ENCODE results near the gene UBE3B. TPM values are rescaled to one million over a fixed set of nuclear protein-coding genes. Genes with fewer than 3 reads are reported as not detected.

Gene UBE3B
- total and polyA plus RNA-seq, 4 experiments from 2014 or later, result 24.0 to 58.1 (median 40.1) TPM

DNA sequence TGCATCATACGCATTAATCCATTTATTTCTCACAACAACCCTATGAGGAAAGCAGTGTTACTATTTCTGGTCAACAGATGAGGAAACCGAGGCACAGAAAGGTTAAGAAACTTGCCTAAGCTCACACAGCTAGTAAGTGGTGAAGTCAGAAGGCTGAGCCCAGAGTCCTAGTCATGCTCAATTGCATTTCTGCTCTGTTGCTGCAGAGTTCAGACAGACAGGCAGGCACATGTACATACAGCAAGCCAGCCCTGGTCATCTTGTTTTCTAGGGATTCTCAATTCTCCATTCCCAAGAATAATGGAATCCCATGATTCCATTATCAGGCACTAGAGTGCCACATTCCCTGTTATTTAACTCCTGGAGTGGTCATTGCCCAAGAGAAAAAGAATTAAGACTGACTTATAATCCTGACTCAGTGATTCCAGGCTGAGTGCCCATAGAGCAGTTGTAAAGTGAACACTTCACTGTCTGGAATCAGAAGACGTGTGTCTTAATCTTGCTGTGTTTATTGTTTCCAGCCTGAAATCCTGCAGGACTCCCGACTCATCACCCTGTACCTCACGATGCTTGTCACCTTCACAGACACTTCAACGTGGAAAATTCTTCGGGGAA is 10.7 kb downstream of the UBE3B start:
- no peak overlapping the region for H3K27ac Mint-ChIP-seq
- DNase-seq, result no peak
- no peaks in the 10 kb centered on the region for H3K4me1 Mint-ChIP-seq
- H3K4me3 Mint-ChIP-seq, result no peak overlapping the region
- no peaks in the 10 kb centered on the region for H3K9me3 Mint-ChIP-seq
- POLR2A ChIA-PET (ENCODE audit: partially characterized antibody), result no interaction called here
- Histone ChIP-seq H3K4me3 (ENCODE audit: low read length in 2 of 2) (no peak overlapping the region), H3K36me3 (ENCODE audit: insufficient read depth, low read length) (peaks cover 90% of the 10 kb centered on the region), H3K4me1 (ENCODE audit: insufficient read depth, low read length) (no peaks in the 10 kb centered on the region), H3K27me3 (ENCODE audit: insufficient read depth, low read length) (no peaks in the 10 kb centered on the region), H3K9me3 (ENCODE audit: control insufficient read depth in 1 of 2, low read length in 2 of 2) (no peaks in the 10 kb centered on the region), H3K27ac (ENCODE audit: low read depth, low read length) (no peak overlapping the region)
- intact Hi-C loops (cut with micrococcal nuclease), result no loop called here
- H3K36me3 Mint-ChIP-seq, result peaks cover 54 to 85% of the 10 kb centered on the region in 2 donors
- H3K27me3 Mint-ChIP-seq, result no peaks in the 10 kb centered on the region
- CTCF ChIA-PET (ENCODE audit: partially characterized antibody), result no interaction called here

DNA sequence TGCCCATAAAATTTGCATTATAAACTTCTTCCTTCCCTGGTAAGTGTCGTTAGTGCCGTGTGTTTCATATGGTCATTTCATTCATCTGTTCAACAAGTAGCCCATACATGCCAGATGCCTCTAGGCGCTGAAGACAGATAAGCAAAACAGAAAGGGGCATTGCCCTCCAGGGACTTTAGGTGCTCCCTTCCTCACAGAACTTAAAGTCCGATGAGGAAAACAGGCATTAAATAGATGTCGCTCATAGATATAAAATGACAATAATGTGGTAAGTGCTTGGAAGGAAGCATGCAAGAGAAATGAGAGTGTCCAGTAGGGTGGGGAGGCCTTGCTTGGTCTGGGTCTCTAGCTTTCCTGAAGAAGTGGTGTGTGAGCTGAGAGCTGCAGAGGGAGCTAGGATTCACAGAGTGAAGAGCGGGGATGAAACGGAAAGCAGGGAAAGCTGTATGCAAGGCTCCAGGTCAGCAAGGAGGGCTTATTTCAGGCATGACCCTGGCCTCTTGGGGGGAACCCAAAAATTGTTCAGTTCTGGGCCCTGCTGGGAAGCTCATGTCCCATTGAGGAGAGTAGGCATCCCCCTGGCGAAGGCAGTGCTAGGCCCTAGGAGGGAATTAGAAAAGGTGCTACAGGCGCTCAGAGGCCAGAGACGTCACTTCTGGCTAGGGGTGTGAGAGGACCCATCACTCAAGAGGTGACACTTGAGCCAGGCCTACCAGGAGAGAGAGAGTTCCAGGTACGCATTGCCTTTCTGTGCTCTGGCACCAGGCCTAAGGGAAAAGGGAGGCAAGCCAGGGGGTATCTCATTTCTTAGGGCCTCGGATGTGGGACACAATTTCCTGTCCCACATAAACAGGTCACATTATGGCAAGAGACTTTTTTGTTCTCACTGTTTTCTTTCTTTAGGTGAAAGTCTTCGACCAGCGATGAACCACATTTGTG is 11.9 kb downstream of the UBE3B start:
- Mint-ChIP-seq H3K27ac (no peak overlapping the region), H3K36me3 (peaks cover 56 to 84% of the 10 kb centered on the region in 2 donors), H3K4me1 (no peaks in the 10 kb centered on the region), H3K27me3 (no peaks in the 10 kb centered on the region), H3K9me3 (no peaks in the 10 kb centered on the region), H3K4me3 (no peak overlapping the region)
- Histone ChIP-seq H3K9me3 (ENCODE audit: control insufficient read depth in 1 of 2, low read length in 2 of 2) (no peaks in the 10 kb centered on the region), H3K36me3 (ENCODE audit: insufficient read depth, low read length) (peaks cover 83% of the 10 kb centered on the region), H3K4me3 (ENCODE audit: low read length in 2 of 2) (no peak overlapping the region), H3K27ac (ENCODE audit: low read depth, low read length) (no peak overlapping the region), H3K27me3 (ENCODE audit: insufficient read depth, low read length) (no peaks in the 10 kb centered on the region), H3K4me1 (ENCODE audit: insufficient read depth, low read length) (no peaks in the 10 kb centered on the region)
- no peak for DNase-seq
- intact Hi-C loops (cut with micrococcal nuclease), result no loop called here
- ChIA-PET CTCF (ENCODE audit: partially characterized antibody) (interaction anchor here (1.0 to 1.8 kb wide), 2 partner anchors 9 to 56 kb away, joined by 3 to 5 read pairs; no protein-coding TSS in a partner anchor), POLR2A (ENCODE audit: partially characterized antibody) (no interaction called here)

DNA sequence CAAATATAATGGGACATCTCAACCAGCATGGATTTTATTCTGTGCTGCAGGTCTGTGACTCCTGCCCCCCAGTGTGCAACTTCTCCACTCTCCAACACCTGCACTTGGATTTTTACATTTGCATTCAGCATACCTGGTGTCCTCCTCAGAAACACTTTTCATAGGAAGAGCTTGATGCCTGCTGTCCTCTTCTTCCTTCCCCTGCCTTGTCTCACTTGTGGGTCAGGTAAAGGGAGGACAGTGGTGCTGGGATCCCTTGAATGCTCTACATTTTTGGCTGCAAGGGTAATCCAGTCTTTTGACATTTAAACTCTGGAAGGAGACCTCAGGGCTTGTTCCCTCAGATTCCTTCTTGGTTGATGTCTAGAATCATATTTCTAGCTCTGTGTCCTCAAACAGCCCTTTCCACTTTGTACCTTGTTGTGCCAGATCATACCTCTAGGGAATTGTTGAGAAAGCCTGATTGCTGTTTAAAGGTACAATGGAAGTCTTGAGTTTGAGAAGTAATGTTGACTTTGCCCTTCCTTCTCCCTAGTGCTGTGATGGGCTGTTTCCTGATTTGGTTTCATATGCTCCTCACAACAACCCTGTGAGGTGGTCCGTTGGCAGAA is 12.6 kb downstream of the UBE3B start:
- Mint-ChIP-seq H3K4me3 (no peak overlapping the region), H3K4me1 (peaks cover 0 to 2% (median 0%) of the 10 kb centered on the region in 4 donors), H3K27ac (peak overlapping the region in 1 of 7 donors; percentile 53), H3K36me3 (peaks cover 57 to 85% of the 10 kb centered on the region in 2 donors), H3K9me3 (no peaks in the 10 kb centered on the region), H3K27me3 (no peaks in the 10 kb centered on the region)
- Histone ChIP-seq H3K36me3 (ENCODE audit: insufficient read depth, low read length) (peaks cover 77% of the 10 kb centered on the region), H3K9me3 (ENCODE audit: control insufficient read depth in 1 of 2, low read length in 2 of 2) (no peaks in the 10 kb centered on the region), H3K27me3 (ENCODE audit: insufficient read depth, low read length) (no peaks in the 10 kb centered on the region), H3K27ac (ENCODE audit: low read depth, low read length) (no peak overlapping the region), H3K4me1 (ENCODE audit: insufficient read depth, low read length) (no peaks in the 10 kb centered on the region), H3K4me3 (ENCODE audit: low read length in 2 of 2) (no peak overlapping the region)
- ChIA-PET CTCF (ENCODE audit: partially characterized antibody) (interaction anchor here (1.0 to 1.8 kb wide), 2 partner anchors 10 to 57 kb away, joined by 3 to 5 read pairs; no protein-coding TSS in a partner anchor), POLR2A (ENCODE audit: partially characterized antibody) (no interaction called here)
- DNase-seq, result no peak
- intact Hi-C loops (cut with micrococcal nuclease), result no loop called here

DNA sequence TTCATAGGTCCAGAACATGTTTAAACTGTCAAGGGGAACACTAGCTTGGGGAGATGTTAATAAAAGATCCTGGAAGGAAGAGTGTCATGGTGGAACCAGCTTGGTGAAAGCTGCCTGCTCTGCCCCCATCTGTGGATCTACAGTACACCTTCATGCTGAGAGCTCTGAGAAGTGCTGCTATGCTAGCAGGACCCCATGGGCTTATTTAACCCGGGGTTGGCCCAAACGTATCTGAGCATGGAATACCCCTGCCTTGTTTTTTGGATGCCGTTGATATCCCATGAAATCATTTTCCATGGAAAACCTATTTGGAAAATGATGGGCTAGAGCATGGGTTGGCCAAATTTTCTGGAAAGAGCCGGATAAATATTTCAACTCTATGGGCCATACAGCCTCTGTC is 14.2 kb downstream of the UBE3B start:
- POLR2A ChIA-PET (ENCODE audit: partially characterized antibody), result no interaction called here
- H3K27me3 ChIP-seq (ENCODE audit: insufficient read depth, low read length), result no peaks in the 10 kb centered on the region
- Mint-ChIP-seq H3K4me1 (peaks cover 0 to 2% (median 0%) of the 10 kb centered on the region in 4 donors), H3K36me3 (peaks cover 60 to 85% of the 10 kb centered on the region in 2 donors), H3K27ac (no peak overlapping the region), H3K27me3 (no peaks in the 10 kb centered on the region), H3K4me3 (no peak overlapping the region), H3K9me3 (no peaks in the 10 kb centered on the region)
- no peak for DNase-seq
- no peak overlapping the region for H3K27ac ChIP-seq (ENCODE audit: low read depth, low read length)
- no peaks in the 10 kb centered on the region for H3K4me1 ChIP-seq (ENCODE audit: insufficient read depth, low read length)
- intact Hi-C loops (cut with micrococcal nuclease), result no loop called here
- CTCF ChIA-PET (ENCODE audit: partially characterized antibody), result interaction anchor here (1.7 kb wide), 1 partner anchor 10 kb away, joined by 4 read pairs; no protein-coding TSS in a partner anchor
- peaks cover 66% of the 10 kb centered on the region for H3K36me3 ChIP-seq (ENCODE audit: insufficient read depth, low read length)
- no peak overlapping the region for H3K4me3 ChIP-seq (ENCODE audit: low read length in 2 of 2)
- no peaks in the 10 kb centered on the region for H3K9me3 ChIP-seq (ENCODE audit: control insufficient read depth in 1 of 2, low read length in 2 of 2)

DNA sequence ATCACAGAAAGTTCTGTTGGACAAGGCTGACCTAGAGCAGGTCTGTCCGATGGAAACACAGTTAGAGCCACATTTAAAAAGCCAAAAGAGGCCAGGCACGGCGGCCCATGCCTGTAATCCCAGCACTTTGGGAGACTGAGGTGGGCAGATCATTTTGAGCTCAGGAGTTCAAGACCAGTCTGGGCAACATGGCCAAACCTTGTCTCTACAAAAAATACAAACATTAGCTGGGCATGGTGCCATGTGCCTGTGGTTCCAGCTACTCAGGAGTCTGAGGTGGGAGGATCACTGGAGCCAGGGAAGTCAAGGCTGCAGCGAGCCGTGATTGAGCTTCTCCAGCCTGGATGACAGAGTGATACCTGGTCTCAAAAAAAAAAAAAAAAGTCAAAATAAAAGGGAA is 14.9 kb downstream of the UBE3B start:
- intact Hi-C loops (cut with micrococcal nuclease), result no loop called here
- Mint-ChIP-seq H3K36me3 (peaks cover 56 to 82% of the 10 kb centered on the region in 2 donors), H3K27me3 (no peaks in the 10 kb centered on the region), H3K9me3 (no peaks in the 10 kb centered on the region), H3K4me3 (no peak overlapping the region), H3K27ac (no peak overlapping the region), H3K4me1 (peaks cover 0 to 2% (median 0%) of the 10 kb centered on the region in 4 donors)
- Histone ChIP-seq H3K9me3 (ENCODE audit: control insufficient read depth in 1 of 2, low read length in 2 of 2) (no peaks in the 10 kb centered on the region), H3K27me3 (ENCODE audit: insufficient read depth, low read length) (no peaks in the 10 kb centered on the region), H3K4me1 (ENCODE audit: insufficient read depth, low read length) (no peaks in the 10 kb centered on the region), H3K4me3 (ENCODE audit: low read length in 2 of 2) (no peak overlapping the region), H3K27ac (ENCODE audit: low read depth, low read length) (no peak overlapping the region), H3K36me3 (ENCODE audit: insufficient read depth, low read length) (peaks cover 61% of the 10 kb centered on the region)
- DNase-seq, result no peak
- ChIA-PET POLR2A (ENCODE audit: partially characterized antibody) (no interaction called here), CTCF (ENCODE audit: partially characterized antibody) (no interaction called here)

DNA sequence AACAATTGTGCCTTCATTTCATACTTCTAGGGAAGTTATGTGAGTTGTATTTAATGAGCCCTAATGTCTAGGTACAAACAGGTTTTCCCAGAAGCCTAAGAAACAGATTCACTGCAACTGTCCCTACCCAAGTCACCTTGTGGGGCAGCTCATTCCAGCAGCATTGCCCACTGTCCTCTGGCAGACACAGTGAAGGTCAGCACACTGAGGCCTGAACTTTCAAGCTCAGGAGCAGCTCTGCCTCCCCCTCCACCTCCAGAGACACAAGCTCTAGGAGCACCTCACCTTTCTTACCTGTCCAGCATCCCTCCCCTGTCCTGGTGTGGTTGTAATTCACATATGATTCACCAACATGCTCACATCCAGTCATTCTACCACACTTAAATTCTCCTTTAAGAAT is 15.7 kb downstream of the UBE3B start:
- Mint-ChIP-seq H3K4me3 (no peak overlapping the region), H3K27ac (peak overlapping the region in 2 of 7 donors; percentile 39 to 50), H3K36me3 (peaks cover 63 to 82% of the 10 kb centered on the region in 2 donors), H3K4me1 (peaks cover 0 to 2% (median 0%) of the 10 kb centered on the region in 4 donors), H3K27me3 (no peaks in the 10 kb centered on the region), H3K9me3 (no peaks in the 10 kb centered on the region)
- H3K27ac ChIP-seq (ENCODE audit: low read depth, low read length), result no peak overlapping the region
- no peak for DNase-seq
- peaks cover 61% of the 10 kb centered on the region for H3K36me3 ChIP-seq (ENCODE audit: insufficient read depth, low read length)
- no peak overlapping the region for H3K4me3 ChIP-seq (ENCODE audit: low read length in 2 of 2)
- no peaks in the 10 kb centered on the region for H3K9me3 ChIP-seq (ENCODE audit: control insufficient read depth in 1 of 2, low read length in 2 of 2)
- intact Hi-C loops (cut with micrococcal nuclease), result no loop called here
- POLR2A ChIA-PET (ENCODE audit: partially characterized antibody), result no interaction called here
- CTCF ChIA-PET (ENCODE audit: partially characterized antibody), result no interaction called here
- H3K27me3 ChIP-seq (ENCODE audit: insufficient read depth, low read length), result no peaks in the 10 kb centered on the region
- H3K4me1 ChIP-seq (ENCODE audit: insufficient read depth, low read length), result no peaks in the 10 kb centered on the region

DNA sequence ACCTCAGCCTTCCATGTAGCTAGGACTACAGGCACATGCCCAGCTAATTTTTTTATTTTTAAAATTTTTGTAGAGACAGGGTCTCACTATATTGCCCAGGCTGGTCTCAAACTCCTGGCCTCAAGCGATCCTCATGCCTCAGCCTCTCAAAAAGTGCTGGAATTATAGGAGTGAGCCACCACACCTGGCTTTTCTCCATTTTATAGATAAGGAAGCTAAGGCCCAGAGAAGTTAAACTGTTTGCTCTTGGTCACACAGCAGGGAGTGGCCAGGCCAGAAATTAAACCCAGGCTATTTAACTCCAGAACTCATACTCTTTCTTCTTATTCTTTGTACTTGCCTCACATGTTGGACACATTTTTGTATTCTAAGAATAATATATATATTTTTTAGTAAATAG is 16.5 kb downstream of the UBE3B start:
- no peaks in the 10 kb centered on the region for H3K27me3 Mint-ChIP-seq
- H3K4me1 ChIP-seq (ENCODE audit: insufficient read depth, low read length), result no peaks in the 10 kb centered on the region
- no peak overlapping the region for H3K27ac ChIP-seq (ENCODE audit: low read depth, low read length)
- H3K36me3 ChIP-seq (ENCODE audit: insufficient read depth, low read length), result peaks cover 61% of the 10 kb centered on the region
- H3K27me3 ChIP-seq (ENCODE audit: insufficient read depth, low read length), result no peaks in the 10 kb centered on the region
- ChIA-PET CTCF (ENCODE audit: partially characterized antibody) (no interaction called here), POLR2A (ENCODE audit: partially characterized antibody) (interaction anchor here (1.1 kb wide), 1 partner anchor 23 kb away, joined by 3 read pairs; no protein-coding TSS in a partner anchor)
- H3K4me1 Mint-ChIP-seq, result peaks cover 0 to 2% (median 0%) of the 10 kb centered on the region in 4 donors
- H3K36me3 Mint-ChIP-seq, result peaks cover 65 to 83% of the 10 kb centered on the region in 2 donors
- no peaks in the 10 kb centered on the region for H3K9me3 Mint-ChIP-seq
- no peaks in the 10 kb centered on the region for H3K9me3 ChIP-seq (ENCODE audit: control insufficient read depth in 1 of 2, low read length in 2 of 2)
- no peak for DNase-seq
- intact Hi-C loops (cut with micrococcal nuclease), result no loop called here
- no peak overlapping the region for H3K4me3 Mint-ChIP-seq
- H3K27ac Mint-ChIP-seq, result no peak overlapping the region
- no peak overlapping the region for H3K4me3 ChIP-seq (ENCODE audit: low read length in 2 of 2)

Data from CD4-positive, alpha-beta memory T cell (primary cell).